ENCODE data around the gene RXRA.

RXRA gene

DNA sequence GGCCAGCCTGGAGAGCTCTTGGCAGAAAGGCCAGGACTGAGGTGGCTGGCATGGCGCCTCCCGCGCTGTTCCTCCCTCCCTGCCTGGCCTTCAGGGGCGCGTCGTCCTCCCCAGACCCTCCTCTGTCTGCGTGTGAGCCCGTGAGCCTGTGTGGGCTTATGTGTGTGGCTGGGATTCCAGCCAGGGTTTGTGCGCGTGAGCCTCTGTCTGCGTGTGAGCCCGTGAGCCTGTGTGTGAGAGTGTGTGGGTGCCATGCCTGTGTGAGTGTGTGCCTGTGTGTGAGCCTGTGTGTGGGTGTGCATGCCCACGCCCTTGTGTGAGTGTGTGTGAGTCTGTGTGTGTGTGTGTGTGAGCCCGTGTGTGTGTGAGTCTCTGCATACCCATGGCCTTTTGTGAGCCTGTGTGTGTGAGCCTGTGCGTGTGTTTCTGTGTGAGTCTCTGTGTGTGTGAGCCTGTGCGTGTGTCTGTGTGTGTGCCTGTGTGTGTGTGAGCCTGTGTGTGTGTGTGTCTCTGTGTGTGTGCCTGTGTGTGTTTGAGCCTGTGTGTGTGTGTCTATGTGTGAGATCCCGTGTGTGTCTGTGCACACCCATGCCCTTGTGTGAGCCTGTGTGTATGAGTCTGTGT is 13.0 kb downstream of the RXRA start:
- no peak for DNase-seq (ENCODE audit: low read depth)

DNA sequence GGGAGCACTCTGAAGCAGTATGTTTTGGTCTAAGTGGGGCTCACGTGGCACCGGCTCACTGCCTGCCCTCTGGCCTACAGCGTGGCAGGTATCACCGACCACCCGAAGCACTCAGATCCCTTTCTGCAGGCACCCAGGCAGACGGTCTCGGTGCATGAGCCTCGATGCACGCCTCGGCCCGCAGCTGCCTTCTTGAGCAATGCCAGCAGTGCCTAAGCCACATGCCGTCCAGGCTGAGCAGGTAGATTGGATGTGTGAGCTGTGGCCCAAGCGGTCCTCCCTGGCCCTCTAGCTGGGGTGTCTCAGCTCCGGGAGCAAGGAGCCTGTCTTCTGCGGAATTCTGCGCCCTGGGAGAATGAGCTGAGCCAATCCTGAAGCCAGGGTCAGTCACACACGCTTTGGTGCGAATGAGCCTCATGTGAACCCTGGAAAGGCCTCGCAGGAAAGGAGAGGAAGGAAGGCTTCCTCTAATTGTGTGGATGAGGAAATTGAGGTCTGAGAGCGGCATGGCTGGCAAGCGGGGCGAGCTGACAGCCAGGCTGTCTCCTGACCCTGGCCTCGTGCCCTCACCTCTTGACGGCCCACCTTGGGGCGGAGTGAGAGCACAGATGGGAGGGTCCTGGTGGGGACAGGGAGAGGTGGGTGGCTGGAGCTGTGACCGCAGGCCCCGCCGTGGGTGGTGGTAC is 14.4 kb downstream of the RXRA start:
- DNase-seq (ENCODE audit: low read depth): no peak

DNA sequence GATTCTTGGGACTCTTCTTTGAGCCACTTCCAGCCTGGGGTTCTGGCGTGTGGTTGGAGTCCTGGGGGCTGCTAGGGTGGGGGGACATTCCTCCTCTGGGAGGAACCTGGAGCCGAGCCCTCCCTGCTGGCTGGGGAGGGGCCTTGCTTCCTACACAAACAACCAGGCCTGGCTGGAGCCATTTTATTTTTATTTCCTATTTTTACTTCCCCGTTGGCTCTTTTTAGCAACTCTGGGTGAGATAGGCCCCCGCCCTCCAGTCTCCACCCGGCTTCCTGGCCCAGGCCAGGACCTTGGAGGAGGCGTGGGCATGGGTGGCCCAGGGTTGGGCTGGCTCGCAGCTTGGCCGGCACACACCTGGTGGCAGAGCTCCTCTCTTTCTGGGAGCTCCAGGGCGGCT is 15.1 kb downstream of the RXRA start:
- no peak for DNase-seq (ENCODE audit: low read depth)

DNA sequence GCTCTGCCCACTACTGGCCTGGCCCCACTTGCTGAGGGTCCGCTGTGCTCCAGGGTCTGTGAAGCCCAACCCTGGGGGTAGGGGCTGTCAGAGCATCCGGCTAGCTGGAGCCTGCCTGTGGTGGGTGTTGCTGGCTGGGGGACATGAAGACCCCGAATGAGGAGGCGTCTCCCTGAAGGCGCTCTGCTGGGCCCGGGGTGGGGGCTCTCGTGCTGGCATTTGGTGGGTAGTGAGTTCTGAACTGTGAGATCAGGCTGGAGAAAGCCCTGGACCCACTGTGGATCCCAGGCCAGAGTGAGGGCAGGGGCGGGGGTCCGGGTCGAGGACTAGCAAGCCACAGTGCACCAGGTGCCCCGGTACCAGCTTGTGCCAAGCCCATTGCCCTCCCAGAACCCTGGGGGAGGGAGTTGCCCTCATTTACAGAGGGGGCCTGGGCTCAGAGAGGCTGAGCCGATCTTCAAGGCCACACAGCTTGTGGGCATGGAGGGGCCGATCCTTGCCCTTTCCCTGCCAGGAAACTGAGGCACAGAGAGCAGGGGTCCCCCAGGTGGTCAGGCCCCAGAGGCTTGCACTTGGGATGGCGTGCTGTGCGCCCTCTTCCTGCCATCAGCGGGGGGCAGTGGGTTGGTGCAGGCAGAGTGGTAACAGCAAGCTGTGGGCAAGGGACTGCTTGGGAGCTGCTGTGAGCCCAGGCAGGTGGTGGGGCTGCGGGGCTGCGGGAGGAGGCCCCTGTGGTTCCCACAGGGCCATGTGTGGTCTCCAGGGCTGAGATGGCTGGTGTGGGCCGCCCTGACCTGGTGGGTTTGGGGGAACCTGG is 15.9 kb downstream of the RXRA start:
- no peak for DNase-seq (ENCODE audit: low read depth)

DNA sequence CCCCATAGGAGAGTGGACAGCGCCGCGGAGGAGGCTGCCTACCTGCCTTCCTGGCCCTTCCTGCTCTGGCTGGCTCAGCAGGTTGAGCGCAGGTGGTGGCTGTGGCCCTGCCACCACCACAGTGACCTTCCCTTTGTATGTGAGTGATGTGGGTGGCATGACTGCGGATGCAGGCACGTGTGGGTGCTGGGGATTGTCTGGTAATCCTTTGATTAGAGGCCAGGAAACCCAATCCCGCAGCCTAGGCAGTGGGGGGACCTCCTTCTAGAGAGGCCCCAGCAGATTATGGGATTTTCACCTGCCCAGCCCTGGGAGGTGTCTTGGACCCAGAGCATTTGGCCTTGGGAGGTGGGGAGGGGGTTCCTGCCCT is 16.5 kb downstream of the RXRA start:
- no peak for DNase-seq (ENCODE audit: low read depth)

DNA sequence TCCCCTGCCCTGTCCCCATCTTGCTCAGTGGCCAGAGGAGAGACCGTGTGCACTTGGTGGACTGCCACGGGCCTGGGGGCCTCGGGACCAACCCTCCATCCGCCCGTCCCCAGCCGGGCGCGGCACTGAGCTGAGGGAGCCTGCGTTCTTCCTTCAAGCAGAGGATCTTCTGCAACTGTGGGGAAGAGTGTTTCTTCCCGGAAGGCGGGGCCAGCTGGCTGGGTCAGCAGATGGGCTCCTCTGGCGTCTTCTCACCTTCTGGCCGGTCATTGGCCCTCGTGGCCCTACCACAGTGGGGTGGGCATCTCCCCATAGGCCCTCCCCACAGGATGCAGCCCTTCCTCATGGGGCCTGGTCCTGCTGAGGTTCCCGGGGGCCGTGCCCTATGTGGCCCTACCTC is 17.4 kb downstream of the RXRA start:
- DNase-seq (ENCODE audit: low read depth): no peak

DNA sequence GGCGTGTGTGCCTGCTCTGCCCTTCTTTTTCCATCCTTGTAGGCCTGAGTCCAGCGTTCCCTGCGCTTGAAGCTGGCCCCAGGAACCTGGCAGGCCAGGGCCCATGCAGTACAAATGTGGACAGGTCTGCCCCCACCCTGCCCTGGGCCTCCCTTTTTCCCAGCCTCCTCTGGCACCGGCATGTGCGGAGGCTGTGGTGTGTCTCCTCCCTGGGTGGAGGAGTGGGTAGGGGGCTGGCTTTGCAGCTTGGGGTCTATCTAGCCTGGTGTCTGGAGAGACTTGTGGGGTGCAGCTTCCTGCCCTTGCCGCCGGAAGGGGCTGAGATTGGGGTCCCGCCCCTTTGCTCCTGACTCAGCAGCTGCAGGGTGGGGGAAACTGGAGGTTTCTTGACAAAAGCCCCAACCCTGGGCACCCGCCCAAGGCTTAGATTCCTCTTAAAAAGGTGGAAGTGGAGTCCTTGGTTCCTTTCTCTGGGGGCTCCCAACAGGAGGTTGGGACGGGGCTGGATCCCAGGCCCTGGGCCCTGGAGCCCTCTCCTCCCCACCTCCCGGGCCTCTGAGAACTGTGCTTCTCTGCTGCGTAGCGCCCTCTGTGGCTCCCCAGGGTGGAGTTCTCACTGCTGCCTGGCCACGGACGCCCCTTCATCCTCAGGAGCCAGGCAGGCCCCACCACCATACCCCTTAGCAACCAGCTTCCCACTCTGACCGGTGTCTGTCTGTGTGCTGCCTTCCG is 18.0 kb downstream of the RXRA start:
- peak; percentile 12 for DNase-seq (ENCODE audit: low read depth)

DNA sequence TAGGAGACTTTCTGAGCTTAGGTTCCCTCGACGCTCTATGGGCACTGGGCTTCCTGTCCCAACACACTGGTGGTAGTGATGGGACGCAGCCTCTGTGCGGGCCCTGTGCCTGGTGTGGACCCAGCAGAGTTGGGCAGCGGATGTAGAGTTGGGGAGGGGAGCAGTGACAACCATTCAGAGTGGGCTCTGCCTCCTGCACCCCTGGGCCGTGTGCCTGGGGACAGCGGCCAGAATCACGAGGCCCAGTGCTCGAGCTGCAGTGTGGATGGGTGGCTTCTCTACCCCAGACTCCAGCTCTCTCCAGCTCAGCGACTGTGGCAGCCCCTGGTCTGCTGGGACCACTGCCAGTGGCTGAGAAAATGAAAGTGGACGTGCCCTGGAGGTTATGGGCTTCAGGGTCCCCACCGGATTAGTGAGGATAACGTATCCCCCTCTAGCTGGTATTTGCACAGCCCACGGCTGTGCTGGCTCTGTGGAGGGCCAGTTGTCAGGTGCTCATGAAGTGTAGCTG is 18.6 kb downstream of the RXRA start:
- DNase-seq (ENCODE audit: low read depth): no peak

DNA sequence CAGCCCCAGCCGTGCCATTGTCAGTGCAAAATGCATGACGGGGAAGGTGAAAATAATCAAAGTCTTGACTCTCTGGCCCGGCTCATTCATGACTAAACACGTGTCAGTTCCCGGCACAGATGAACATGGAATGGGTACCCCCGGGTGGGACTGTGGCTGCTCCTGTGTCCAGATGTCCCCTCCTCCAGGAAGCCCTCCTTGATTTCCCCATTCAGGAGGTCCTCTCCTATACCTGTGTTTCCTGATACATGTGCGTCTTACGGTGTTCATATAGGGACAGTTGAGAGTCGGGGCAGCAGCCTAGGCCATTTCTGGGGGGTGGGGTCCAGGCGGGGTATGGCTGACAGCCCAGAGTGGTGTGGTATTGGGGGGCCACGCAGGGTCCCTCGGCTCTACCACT is 19.5 kb downstream of the RXRA start:
- DNase-seq (ENCODE audit: low read depth): no peak

DNA sequence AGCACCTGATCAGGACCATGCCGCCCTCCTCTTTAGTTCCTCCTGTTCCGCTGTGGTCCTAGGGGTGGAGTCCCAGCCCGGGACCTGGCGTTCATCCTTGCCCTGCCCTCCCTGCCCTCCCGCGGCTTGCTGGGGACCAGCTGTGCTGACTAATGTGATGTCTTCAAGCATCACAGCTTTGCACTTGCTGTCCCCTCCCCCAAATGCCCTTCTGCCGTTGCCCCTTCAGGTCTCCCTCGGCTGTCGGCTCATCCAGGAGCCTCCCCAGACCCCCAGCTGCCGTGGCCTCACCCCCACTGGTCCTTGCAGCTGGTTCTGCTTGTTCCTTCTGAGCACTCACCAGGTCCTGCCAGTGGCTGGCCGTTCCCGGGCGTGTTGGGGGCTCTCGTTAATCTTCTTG is 19.9 kb downstream of the RXRA start:
- DNase-seq (ENCODE audit: low read depth): no peak

DNA sequence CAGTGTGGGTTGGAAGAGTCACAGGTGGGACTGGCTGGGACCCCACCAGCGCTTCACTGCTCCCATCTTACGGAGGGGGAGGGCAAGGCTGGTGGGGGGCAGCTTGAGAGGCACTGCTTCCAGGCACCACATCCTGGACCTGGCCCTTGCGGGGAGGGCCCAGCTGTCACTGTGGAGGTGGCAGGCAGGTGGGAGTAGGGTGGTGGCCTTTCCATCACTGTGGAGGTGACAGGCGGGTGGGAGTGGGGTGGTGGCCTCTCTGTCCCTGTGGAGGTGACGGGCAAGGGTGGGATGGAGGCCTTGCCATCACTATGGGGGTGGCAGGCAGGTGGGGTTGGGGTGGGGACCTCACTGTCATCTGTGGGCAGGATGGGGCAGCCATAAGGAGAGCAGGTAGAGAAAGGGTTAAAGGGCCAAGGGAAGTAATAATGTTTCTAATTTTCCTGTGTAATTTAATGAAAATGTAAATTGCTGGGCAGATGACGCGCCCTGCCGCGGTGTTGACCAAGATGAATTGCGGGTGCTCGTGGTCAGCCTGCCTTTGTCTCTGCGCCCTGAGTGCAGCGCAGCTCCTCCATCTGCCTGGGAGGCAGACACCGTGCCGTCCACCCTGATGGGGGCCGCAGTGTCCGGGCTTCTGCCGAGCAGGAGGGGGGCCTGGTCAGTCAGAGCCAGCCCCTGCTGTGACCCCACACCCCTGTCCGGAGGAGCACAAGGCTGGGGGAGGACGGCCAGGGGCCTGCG is 20.8 kb downstream of the RXRA start:
- DNase-seq (ENCODE audit: low read depth): no peak

DNA sequence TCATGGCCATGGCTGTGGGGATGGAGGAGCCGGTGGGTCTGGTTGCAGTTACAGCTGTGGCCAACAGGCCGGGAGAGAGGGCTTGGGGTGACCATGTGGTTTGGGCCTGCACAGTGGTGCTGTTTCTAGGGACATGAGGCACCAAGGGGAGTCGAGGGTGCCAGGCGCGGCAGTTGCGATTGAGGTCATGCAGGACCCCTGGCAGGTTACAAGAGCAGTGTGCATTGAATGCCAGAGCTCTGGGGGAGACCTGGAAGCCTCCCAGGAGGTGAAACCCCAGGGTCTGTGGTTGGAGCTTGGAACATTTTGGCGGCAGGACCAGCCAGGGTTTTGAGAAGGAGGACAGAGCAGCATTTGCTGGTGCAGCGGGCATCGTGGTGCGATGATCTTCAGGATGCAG is 21.7 kb downstream of the RXRA start:
- DNase-seq (ENCODE audit: low read depth): no peak

DNA sequence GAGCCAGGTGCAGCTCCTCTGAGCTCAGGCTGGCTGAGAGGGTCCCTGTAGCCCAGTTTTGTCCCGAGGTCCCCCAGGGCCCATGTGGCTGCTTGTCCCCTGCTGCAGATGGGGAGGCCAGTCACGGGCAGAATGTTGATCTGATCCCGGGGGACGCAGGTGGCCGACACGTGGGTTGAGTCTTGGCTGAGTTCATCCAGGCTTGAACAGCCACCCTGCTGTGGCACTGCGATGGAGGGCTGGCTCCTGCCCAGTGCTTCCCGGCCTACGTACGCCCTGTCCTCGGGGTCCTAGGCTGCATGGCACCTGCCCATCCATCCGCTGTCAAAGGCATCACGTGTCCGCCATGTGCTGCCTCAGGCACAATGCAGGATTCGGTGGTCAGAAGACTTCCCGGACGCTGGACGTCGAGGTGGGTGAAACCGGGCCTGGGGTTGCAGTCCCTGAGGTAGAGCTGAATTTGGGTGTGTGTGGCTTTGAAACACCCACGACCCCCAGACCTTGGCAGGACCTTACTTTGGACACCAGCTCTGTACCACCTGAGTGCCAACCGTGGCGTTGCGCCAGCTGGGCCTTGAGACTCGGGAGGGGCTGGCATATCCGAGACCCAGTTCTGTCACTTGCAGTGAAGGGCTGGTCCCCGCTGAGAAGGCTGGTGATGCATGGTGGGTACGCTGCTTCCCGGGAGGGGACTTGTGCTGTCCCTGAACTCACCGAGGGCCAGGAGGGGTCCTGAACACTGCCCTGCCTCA is 22.3 kb downstream of the RXRA start:
- DNase-seq (ENCODE audit: low read depth): no peak

DNA sequence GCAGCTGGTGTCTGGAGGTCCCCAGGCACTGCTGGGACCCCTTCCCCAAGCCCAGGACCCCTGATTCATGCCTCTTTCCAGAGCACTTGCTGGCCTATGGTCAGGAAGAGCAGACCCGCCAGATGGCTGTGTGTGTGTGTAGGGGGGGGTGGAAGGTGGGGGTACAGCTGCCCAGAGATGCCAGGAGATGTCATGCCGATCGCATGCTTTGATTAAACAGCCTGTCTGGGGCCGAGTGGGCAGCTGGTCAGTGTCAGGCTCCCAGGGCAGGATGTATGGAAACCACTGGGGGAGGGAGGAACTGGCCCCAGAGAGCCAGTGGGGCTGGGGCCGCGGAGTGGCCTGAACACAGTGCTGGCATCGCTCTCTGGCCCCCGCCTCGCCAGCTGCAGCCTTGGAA is 23.7 kb downstream of the RXRA start:
- no peak for DNase-seq (ENCODE audit: low read depth)

DNA sequence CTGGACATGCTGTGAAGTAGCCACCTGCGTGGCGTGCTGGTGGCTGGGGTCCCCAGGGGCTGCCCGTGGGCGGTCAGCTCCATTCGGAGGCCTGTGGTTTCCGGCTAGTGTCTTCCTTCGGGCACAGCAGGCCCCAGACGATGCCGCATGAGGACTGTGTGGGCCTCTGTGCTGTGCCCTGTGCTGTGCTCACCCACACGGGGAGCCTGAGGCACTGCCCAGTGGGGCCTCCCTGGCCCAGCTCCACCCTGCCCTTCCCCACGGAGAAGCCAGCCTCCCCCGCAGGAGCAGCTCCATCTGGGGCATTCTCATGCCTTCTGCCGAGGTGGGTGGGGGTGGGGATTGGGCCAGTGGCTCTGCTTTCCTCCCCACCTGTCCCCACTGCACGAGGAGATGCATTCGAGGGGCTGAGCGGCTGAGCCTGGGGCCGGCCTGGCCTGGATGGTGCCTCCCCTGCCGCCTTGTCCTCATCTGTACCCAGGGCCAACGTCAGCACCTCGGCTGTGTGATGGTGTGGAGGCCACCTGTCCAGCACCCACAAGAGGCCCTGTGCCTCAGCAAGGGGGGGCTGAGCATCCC is 24.2 kb downstream of the RXRA start:
- DNase-seq (ENCODE audit: low read depth): no peak

DNA sequence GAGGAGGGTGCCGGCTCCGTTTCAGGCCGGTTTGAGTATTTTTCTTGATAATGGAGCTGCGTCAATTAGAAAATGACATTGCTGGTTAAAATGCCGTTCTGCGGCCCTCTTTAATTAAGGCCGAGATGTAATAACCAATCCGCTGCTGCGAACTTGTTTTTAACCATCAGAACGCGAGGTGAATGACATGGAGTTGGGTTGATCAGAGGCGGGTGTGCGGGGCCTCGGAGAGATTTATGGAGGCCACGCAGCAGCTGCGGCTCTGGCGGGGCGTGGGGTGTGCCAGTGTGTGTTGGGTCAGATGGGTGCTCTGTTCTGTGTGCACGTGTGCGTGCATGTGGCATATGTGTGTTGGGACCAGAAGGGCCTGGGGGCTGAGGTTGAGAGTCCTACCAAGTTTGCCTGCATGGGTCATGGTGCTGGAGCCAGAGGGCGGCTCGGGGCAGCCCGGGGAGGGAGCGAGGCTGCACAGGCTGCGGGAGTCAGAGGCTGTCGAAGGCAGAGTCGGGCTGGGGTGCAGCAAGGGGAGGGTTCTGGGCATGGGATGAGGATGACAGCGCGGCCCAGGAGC is 25.4 kb downstream of the RXRA start:
- no peak for DNase-seq (ENCODE audit: low read depth)

DNA sequence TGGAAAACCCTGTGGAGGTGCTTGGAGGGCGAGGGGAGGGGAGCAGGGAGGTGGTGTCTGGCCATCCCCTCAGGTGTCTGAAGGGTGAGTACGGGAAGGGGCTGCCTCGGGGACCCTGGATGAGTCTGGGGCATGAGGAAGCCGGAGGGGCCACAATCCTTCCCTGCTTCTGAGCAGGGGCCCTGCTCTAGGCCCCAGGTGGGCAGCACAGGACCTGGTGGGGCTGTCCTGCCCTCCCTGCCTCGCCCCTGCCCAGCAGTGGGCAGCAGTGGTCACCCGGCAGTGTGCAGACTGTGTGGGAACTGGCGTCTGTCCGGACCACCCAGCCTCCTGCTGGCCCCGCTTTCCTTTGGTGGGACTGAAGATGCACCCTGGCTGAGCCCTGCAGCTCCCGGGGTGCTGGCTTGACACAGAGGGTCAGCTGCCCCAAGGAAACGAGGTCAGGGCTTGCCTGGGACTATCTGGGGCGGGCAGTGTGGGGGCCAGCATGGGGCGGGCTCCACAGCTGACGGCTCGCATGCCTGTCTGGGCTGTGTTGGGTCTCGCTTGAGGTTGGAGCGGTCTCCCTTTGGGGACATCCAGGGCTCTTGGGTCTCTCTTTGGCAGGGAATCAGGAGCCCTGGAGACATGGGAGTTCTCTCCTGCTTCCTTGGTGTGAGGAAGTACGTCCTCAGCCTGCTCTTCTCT is 26.1 kb downstream of the RXRA start:
- DNase-seq (ENCODE audit: low read depth): no peak

DNA sequence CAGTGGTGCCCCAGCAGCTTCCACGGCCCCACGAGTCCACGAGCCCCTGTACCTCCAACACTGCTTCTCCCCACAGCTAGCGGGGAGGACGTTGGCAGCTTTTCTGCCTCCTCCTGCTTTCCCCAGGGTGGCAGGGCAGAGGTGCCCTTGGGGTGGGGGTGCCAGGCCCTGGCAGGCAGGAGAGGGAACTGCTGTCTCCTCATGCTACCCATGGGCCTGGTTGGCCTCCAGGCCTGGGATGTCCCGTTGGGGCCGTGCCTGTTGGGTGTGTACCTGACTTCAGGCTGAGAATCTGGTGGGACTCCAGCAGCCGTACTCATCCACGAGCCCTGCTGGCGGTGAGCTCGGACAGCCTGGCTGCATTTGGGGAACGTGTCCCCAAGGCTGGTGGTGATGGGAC is 27.3 kb downstream of the RXRA start:
- no peak for DNase-seq (ENCODE audit: low read depth)

DNA sequence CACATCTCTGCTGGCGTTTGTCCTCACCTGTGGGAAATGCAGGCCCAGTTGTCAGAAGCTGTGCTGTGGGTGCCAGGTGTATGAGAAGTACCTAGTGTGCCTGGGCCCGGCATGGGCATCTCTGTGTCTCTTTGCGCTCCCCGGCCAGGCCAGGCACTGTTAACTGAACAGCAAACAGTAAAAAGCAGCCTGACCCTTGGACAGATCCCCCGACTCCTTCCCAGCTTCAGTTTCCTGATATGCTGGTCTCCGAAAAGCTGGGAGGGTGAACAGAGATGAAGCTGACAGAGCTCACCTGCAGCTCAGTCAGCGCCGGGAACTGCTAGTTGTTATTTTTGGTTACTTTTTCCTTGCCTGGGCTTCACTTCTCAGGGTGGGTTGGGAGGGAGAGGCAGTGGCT is 28.9 kb downstream of the RXRA start:
- no peak for DNase-seq (ENCODE audit: low read depth)
